CD14-positive monocyte (primary cell): ENCODE results near the gene CNN1. TPM values are rescaled to one million over a fixed set of nuclear protein-coding genes. Genes with fewer than 3 reads are reported as not detected.

Experiments used
- polyA plus RNA-seq, 3 donors: library from polyadenylated mRNA; depleted of rRNA in 1 of 3; unstranded in 2 of 3; stranded (reverse) in 1 of 3; fragments of 300-500 nt in 2 of 3; fragments of >200 nt in 1 of 3; fragmentation: Illumina TruSeq in 2 of 3; gene quantifications; 1 replicate in 2 of 3; 2 replicates in 1 of 3; pipeline ENCODE4 v1.2.3, GENCODE V29; 2012 to 2021
- small RNA-seq: library from RNA; depleted of rRNA; stranded (forward); fragments of <200 nt; gene quantifications from one replicate; pipeline ENCODE3, GENCODE V24; 2012; ENCODE audit warnings: low read depth; ENCODE audit not compliant: insufficient read length

CNN1 gene
- polyA plus RNA-seq, 3 donors = not detected

Small RNA genes lying within 50 kb of the gene (small RNA-seq; reads per million reads assigned to genes)
- gene MIR7974 (not detected), gene RN7SL833P (not detected)

Other genes with a start within 250 kb of the CNN1 start
- gene TSPAN16, start 242.7 kb upstream of the CNN1 start, polyA plus RNA-seq = under 1 TPM in 2 of 3 donors, not detected in 1; 0.08 to 0.31 TPM
- gene RAB3D, start 199.2 kb upstream of the CNN1 start, polyA plus RNA-seq = 10 to 100 TPM; 52.9 to 78.1 (median 60.8) TPM
- 100 to 1,000 TPM; 252 to 335 (median 263) TPM for gene TMEM205, start 192.6 kb upstream of the CNN1 start, polyA plus RNA-seq
- 100 to 1,000 TPM in 1 of 3 donors, 10 to 100 TPM in 2; 37.1 to 374 (median 38.3) TPM for gene CCDC159, start 192.3 kb upstream of the CNN1 start, polyA plus RNA-seq
- 10 to 100 TPM; 35.0 to 99.4 (median 45.5) TPM for gene PLPPR2, start 183.4 kb upstream of the CNN1 start, polyA plus RNA-seq
- 10 to 100 TPM in 1 of 3 donors, 1 to 10 TPM in 2; 5.9 to 11.5 (median 8.7) TPM for gene SWSAP1, start 164.2 kb upstream of the CNN1 start, polyA plus RNA-seq
- 10 to 100 TPM in 1 of 3 donors, 1 to 10 TPM in 2; 6.8 to 16.8 (median 8.2) TPM for gene EPOR, start 154.5 kb upstream of the CNN1 start, polyA plus RNA-seq
- gene RGL3, start 119.5 kb upstream of the CNN1 start, polyA plus RNA-seq = 1 to 10 TPM in 1 of 3 donors, not detected in 2; 1.7 TPM
- gene ODAD3, start 103.7 kb upstream of the CNN1 start, polyA plus RNA-seq = under 1 TPM; 0.43 to 0.88 (median 0.61) TPM
- 100 to 1,000 TPM in 1 of 3 donors, 10 to 100 TPM in 2; 24.9 to 172 (median 28.4) TPM for gene PRKCSH, start 103.2 kb upstream of the CNN1 start, polyA plus RNA-seq
- not detected for gene ELAVL3, start 57.8 kb upstream of the CNN1 start, polyA plus RNA-seq
- gene ZNF653, start 33.0 kb upstream of the CNN1 start, polyA plus RNA-seq = 1 to 10 TPM in 2 of 3 donors, under 1 TPM in 1; 0.88 to 8.1 (median 1.2) TPM
- gene ECSIT, start 9.7 kb upstream of the CNN1 start, polyA plus RNA-seq = 10 to 100 TPM; 26.4 to 31.6 (median 28.3) TPM
- 10 to 100 TPM; 48.5 to 95.5 (median 77.5) TPM for gene ELOF1, start 20.4 kb downstream of the CNN1 start, polyA plus RNA-seq
- 10 to 100 TPM; 20.1 to 58.2 (median 31.2) TPM for gene ACP5, start 38.8 kb downstream of the CNN1 start, polyA plus RNA-seq
- gene ZNF627, start 58.6 kb downstream of the CNN1 start, polyA plus RNA-seq = 1 to 10 TPM; 1.7 to 3.7 (median 3.4) TPM
- under 1 TPM; 0.48 to 0.85 (median 0.67) TPM for gene ZNF823, start 200.1 kb downstream of the CNN1 start, polyA plus RNA-seq
- gene ZNF441, start 228.1 kb downstream of the CNN1 start, polyA plus RNA-seq = 1 to 10 TPM in 1 of 3 donors, under 1 TPM in 2; 0.48 to 1.0 (median 0.95) TPM